Activated CD4-positive, alpha-beta T cell treated with anti-CD3 and anti-CD28 coated beads, Interleukin-2, amount 50 U/mL, for 16 hours (primary cell): ENCODE data around the gene CDC42BPB.

Source experiments
- DNase-seq: peaks from one replicate; pipeline ENCODE4 v3.0.0-alpha.2; 2020

The CDC42BPB gene

DNA sequence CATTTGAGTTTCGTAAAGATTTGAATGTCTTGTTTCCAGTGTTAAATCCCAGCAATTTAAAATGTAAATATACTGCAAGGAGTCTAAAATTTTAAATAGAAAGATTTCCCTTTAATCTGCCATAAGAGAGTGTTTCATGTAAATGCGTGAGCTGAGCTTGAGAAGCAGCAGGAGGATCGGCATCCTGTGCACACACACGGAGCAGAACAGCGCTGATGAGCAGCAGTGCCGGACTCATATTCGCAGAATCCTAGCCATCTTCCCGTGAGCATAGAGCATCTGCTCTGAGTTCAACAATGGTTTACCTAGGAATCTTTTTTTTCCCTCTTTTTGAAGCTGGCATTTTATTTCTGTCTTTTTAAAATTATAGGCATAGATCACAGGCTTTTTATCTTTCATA is 164.7 kb downstream of the CDC42BPB start:
- no peak for DNase-seq

DNA sequence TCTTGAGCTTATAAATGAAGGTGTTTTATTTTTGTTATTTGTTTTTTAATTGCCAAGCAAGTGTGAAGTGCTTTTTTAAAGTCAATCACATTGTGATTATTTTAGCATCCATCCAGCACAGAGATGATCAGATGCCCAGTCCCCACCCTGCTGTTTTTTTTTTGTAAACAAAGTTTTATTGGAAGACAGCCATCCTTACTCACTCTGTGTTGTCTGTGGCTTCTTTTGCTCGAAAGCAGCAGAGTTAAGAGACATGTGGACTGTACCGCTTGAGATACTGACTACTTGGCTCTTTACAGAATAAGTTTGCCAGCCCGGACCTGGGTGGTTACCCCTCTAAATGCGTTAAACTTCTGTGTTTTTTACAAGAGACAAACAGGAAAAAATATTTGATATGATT is 165.8 kb downstream of the CDC42BPB start:
- DNase-seq, result no peak

DNA sequence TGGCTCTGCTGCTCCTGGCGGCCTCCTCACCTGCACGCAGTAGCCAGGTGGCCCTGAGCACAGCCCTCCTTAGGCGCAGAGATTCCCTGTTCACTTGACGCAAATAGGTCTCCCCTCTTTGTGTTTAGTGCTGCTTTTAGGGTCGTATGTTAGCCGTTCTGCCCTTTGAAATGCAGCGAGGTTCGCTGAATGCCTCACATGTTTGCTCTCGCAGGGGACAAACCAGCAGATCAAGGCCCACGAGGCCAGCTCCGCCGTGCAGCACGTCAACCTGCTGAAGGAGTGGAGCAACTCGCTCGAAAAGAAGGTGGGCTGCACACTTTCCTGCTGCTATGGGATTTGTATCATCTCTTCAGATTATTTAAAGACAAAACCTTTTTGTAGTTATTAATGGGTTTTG is 166.2 kb downstream of the CDC42BPB start:
- no peak for DNase-seq

DNA sequence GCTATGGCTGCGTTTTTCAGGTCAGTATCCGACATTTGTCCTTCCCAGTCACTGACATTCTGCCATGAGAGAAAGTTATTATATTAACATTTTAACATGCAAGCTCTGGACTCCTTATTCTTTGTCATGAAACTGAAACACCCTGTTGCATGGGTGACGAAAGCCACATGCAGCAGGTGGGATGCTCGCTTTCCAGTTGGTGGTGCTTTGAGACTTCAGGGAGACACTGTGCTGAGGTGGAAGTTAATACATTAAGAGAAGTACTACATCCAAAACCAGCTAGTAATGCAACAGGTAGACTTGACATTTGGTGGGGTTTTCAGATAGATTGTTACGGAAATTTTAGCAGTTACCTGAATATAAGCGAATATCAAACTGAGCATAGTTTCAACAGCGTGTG is 167.7 kb downstream of the CDC42BPB start:
- DNase-seq, result no peak

DNA sequence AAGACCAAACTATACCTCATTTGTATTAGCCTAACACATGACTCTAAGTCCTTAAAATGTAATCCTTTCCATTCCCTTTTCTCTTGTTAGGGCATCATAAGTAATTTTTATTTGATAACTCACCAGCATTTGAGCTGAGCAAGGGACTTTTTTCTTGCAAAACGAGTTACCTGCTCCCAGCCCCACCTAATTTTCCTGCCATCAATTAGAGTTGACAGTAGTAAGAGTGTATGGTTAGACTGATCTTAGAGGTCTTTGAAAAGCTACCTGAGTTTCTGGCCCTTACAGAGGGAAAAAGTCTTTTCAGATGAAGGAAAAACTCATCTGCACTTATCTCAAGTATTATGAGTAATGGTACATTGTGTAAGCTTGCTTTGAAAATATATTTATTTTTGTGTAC is 168.6 kb downstream of the CDC42BPB start:
- DNase-seq, result no peak

DNA sequence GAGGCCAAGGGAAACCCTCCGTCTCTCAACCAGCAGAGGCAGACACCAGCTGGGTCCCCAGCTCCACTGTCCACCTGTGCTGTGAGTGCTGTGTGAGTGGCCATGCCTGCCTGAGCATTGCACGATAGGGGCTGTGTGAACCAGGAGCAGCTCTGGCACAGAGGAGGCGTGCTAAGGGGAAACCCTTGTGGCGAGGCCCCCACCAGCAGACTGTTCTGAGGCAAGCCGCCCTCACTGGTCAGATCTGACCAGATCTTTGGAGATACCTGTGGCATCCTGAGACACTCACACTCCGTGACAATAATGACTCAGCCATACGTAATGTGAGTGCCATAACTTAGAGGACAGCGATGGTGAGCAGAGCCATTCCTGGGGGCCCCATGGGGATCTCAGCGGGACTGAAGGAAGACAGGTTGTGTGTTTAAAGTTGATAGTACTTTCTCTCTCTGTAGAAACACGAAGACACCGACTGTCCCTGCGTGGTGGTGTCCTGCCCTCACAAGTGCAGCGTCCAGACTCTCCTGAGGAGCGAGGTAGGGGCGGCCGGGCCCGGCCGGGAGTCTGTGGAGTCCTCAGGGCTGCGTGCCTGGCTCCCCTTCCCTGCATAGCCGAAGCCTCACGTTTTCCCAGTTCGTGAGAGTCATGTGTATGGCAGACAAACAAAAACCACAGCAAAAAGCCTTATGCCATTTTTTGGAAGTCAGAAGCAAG is 171.5 kb downstream of the CDC42BPB start:
- DNase-seq, result no peak

DNA sequence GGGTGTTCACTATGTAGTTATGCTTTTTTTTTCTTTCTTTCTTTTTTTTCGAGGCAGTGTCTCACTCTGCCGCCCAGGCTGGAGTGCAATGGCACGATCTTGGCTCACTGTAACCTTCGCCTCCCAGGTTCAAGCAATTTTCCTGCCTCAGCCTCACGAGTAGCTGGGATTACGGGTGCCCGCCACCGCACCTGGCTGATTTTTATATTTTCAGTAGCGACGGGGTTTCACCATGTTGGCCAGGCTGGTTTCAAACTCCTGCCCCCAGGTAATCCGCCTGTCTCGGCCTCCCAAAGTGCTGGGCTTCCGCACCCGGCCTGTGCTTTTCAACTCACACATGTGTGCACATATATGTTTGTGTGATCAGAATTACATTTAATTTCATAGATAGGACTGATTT is 173.8 kb downstream of the CDC42BPB start:
- DNase-seq, result no peak

DNA sequence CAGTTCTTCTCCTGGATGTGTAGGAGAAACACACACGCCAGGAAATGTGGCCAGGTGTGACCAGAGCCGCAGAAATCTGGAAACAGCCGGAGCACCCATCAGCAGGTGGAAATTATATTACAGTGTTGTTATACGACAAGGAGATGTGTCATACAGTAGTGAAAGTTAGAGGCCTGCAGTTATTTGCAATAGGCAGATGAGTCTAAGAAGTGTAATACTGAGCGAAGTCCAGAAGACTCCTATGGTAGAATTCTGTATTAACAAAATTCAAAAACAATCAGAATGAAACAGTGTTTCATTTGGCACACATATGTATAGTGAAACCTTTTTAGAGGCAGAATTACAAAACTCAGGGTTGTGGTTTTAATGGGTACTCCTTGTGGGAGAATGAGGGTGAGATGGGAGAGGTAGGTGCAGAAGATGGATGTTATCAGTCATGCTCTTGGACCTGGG is 174.2 kb downstream of the CDC42BPB start:
- peak; percentile 75 for DNase-seq
